SH-SY5Y (cell line): ENCODE measurements around the gene SHOC2.

ENCODE experiments used
- GATA2 ChIP-seq: IDR thresholded peaks from 2 replicates; pipeline ENCODE4 v1.6.1; 2011; ENCODE audit warnings: mild to moderate bottlenecking, low read depth, low read length
- GATA3 ChIP-seq: IDR thresholded peaks from 2 replicates; pipeline ENCODE4 v1.6.1; 2011; ENCODE audit warnings: low read depth, mild to moderate bottlenecking, low read length, moderate library complexity

The SHOC2 gene

GRCh38 chr10:110977662-110978061, 58.3 kb downstream of the SHOC2 start:
- TF ChIP-seq GATA3: no peak
- no peak for TF ChIP-seq GATA2

- no peak for TF ChIP-seq GATA3
- no peak for TF ChIP-seq GATA2
Measured at GRCh38 chr10:110978204-110978603, 58.8 kb downstream of the SHOC2 start.

GRCh38 chr10:110979611-110980010, 60.2 kb downstream of the SHOC2 start:
- TF ChIP-seq GATA2 (no peak), GATA3 (no peak)

GRCh38 chr10:110980807-110981206, 61.4 kb downstream of the SHOC2 start:
- TF ChIP-seq GATA2 (no peak), GATA3 (no peak)

- TF ChIP-seq GATA2 (no peak), GATA3 (no peak)
Measured at GRCh38 chr10:110983466-110983865, 64.1 kb downstream of the SHOC2 start.

GRCh38 chr10:110985497-110986275, 66.3 kb downstream of the SHOC2 start:
- no peak for TF ChIP-seq GATA2
- TF ChIP-seq GATA3: no peak

- TF ChIP-seq GATA2: no peak
- TF ChIP-seq GATA3: no peak
Measured at GRCh38 chr10:110989016-110989415, 69.6 kb downstream of the SHOC2 start.

- TF ChIP-seq GATA3: no peak
- no peak for TF ChIP-seq GATA2
Measured at GRCh38 chr10:110992006-110992800, 72.8 kb downstream of the SHOC2 start.

GRCh38 chr10:110993024-110993693, 73.8 kb downstream of the SHOC2 start:
- TF ChIP-seq GATA3 (no peak), GATA2 (no peak)

GRCh38 chr10:110994406-110995086, 75.1 kb downstream of the SHOC2 start:
- TF ChIP-seq GATA2 (no peak), GATA3 (no peak)

- TF ChIP-seq GATA2 (no peak), GATA3 (no peak)
Measured at GRCh38 chr10:110995301-110995700, 75.9 kb downstream of the SHOC2 start.

- TF ChIP-seq GATA3: no peak
- TF ChIP-seq GATA2: no peak
Measured at GRCh38 chr10:110996256-110996655, 76.9 kb downstream of the SHOC2 start.

- TF ChIP-seq GATA2 (no peak), GATA3 (no peak)
Measured at GRCh38 chr10:111004016-111004415, 84.6 kb downstream of the SHOC2 start.

GRCh38 chr10:111007486-111007885, 88.1 kb downstream of the SHOC2 start:
- TF ChIP-seq GATA2 (no peak), GATA3 (no peak)

- no peak for TF ChIP-seq GATA2
- TF ChIP-seq GATA3: no peak
Measured at GRCh38 chr10:111015181-111015580, 95.8 kb downstream of the SHOC2 start.
